ENCODE measurements around the gene EGFR. TPM values are rescaled to one million over a fixed set of nuclear protein-coding genes. Genes with fewer than 3 reads are reported as not detected.

The EGFR gene
- total RNA-seq, 1 experiment from 2014 or later, result not detected

DNA sequence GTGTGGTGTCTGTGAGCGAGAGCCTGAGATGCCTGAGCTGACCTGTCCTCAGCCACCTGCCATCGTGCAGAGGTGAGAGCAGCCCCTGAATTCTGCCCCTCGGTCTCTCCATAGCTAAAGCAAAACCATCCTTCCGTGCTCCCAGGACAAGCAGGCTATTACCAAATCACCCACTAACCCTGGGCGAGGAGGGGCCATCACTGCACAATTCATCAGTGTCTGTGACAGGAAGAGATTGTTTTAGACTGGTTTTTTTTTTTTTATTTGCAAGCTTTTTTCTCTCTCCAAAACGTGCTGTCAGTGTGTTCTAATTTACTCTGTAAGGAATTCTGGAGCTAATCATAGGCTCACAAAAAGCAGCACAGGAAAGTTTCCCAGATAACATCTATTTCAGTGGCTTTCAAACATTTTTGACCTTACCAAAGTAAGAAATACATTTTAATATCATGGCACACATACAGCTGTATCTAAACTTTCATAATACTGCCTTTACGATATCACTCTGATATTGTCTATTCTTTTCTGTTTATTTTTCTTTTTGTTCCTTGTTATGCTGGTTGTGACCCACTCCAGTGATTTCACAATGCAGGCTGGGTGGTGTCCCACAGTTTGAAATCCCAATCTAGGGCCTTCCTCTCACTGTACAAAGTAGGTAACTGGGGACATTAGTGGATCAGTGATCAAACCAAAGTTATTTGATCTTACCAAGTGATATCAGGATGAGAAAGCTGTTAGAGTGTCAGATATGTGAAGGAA is 62.8 kb downstream of the EGFR start:
- Histone ChIP-seq H3K79me2 (ENCODE audit: low read length) (no peaks in the 10 kb centered on the region), H3K4me2 (ENCODE audit: low read depth, low read length, poor library complexity, severe bottlenecking) (no peak overlapping the region), H2AFZ (ENCODE audit: low read length) (no peak overlapping the region), H3K27me3 (ENCODE audit: low read length) (no peaks in the 10 kb centered on the region), H3K4me3 (ENCODE audit: low read length) (no peak overlapping the region), H3K9me2 (replicated peaks; ENCODE audit: insufficient read depth, low read length) (no peaks in the 10 kb centered on the region), H4K20me1 (ENCODE audit: insufficient read depth, low read depth, low read length) (no peaks in the 10 kb centered on the region), H3K9me3 (ENCODE audit: low read length) (no peaks in the 10 kb centered on the region), H3K36me3 (ENCODE audit: insufficient read depth, low read length) (no peaks in the 10 kb centered on the region), H3K27ac (ENCODE audit: low read length) (no peak overlapping the region), H3K4me1 (ENCODE audit: low read length) (peaks cover 58% of the 10 kb centered on the region), H3K9ac (ENCODE audit: low read length) (no peak overlapping the region)
- no peak for DNase-seq

DNA sequence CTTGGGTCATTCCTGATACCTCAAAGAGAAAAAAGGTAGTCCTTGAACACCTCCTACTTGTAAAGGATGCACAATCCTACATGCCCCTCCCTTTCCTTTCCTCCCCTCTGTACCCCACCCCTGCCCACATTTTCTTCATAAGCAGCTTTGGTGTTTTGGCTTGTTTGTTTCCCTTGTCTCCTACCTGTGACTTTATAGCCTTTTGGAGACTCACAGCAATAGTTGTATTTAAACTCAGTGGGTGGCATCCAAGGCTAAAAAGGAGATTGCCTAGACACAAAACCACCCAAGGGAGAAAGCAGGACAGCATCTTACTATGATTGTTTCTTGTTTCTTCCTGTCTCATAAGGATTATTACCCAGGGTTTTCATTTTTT is 63.4 kb downstream of the EGFR start:
- no peaks in the 10 kb centered on the region for H3K36me3 ChIP-seq (ENCODE audit: insufficient read depth, low read length)
- no peak for DNase-seq
- H3K27ac ChIP-seq (ENCODE audit: low read length), result no peak overlapping the region
- H3K9me2 ChIP-seq (replicated peaks; ENCODE audit: insufficient read depth, low read length), result no peaks in the 10 kb centered on the region
- no peak overlapping the region for H3K4me3 ChIP-seq (ENCODE audit: low read length)
- no peak overlapping the region for H3K4me2 ChIP-seq (ENCODE audit: low read depth, low read length, poor library complexity, severe bottlenecking)
- H3K9me3 ChIP-seq (ENCODE audit: low read length), result no peaks in the 10 kb centered on the region
- H3K79me2 ChIP-seq (ENCODE audit: low read length), result no peaks in the 10 kb centered on the region
- peaks cover 64% of the 10 kb centered on the region for H3K4me1 ChIP-seq (ENCODE audit: low read length)
- H3K9ac ChIP-seq (ENCODE audit: low read length), result no peak overlapping the region
- H2AFZ ChIP-seq (ENCODE audit: low read length), result no peak overlapping the region
- no peaks in the 10 kb centered on the region for H4K20me1 ChIP-seq (ENCODE audit: insufficient read depth, low read depth, low read length)
- H3K27me3 ChIP-seq (ENCODE audit: low read length), result no peaks in the 10 kb centered on the region

DNA sequence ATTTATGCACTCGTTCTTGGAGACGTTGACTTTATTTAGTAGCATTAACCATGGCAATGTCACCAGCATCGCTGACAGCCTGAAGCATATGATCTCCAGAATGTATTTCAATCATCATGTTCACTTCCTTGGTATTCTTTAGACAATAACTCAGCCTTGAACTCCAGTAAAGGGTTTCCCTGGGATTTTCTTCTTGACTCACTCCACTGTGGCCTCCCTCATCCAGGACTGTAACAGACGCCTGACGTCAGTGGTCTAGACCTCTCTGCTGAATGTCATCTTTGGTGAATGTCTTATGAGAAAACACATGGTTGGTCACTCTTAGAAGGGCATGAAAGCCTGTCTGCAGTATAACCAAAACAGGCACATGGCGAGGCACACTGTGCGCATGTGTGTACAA is 64.4 kb downstream of the EGFR start:
- H3K27ac ChIP-seq (ENCODE audit: low read length), result no peak overlapping the region
- no peak overlapping the region for H3K4me3 ChIP-seq (ENCODE audit: low read length)
- H3K9me3 ChIP-seq (ENCODE audit: low read length), result no peaks in the 10 kb centered on the region
- no peak for DNase-seq
- H3K9ac ChIP-seq (ENCODE audit: low read length), result no peak overlapping the region
- no peaks in the 10 kb centered on the region for H3K36me3 ChIP-seq (ENCODE audit: insufficient read depth, low read length)
- H4K20me1 ChIP-seq (ENCODE audit: insufficient read depth, low read depth, low read length), result no peaks in the 10 kb centered on the region
- no peak overlapping the region for H3K4me2 ChIP-seq (ENCODE audit: low read depth, low read length, poor library complexity, severe bottlenecking)
- H2AFZ ChIP-seq (ENCODE audit: low read length), result no peak overlapping the region
- no peaks in the 10 kb centered on the region for H3K27me3 ChIP-seq (ENCODE audit: low read length)
- H3K9me2 ChIP-seq (replicated peaks; ENCODE audit: insufficient read depth, low read length), result no peaks in the 10 kb centered on the region
- H3K79me2 ChIP-seq (ENCODE audit: low read length), result no peaks in the 10 kb centered on the region
- H3K4me1 ChIP-seq (ENCODE audit: low read length), result peaks cover 74% of the 10 kb centered on the region

DNA sequence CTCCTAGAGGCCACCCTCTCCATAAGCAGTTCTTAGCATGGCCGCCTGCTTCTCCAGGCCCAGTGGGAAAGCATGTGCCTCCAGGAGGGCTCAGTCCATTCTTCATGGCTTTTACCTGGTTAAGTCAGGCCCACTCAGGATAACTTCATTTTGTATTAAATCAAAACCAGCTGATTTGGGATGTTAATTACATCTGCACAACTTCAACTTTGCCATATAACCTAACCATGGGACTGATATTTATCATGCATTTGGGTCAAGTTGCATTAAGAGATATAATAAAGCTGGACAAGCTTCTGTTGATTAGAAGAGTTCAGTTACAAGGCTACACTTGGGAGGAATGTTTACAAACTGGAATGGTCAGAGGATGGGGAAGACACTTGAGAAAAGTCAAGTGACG is 65.5 kb downstream of the EGFR start:
- no peaks in the 10 kb centered on the region for H3K79me2 ChIP-seq (ENCODE audit: low read length)
- H3K9me2 ChIP-seq (replicated peaks; ENCODE audit: insufficient read depth, low read length), result no peaks in the 10 kb centered on the region
- no peaks in the 10 kb centered on the region for H3K27me3 ChIP-seq (ENCODE audit: low read length)

DNA sequence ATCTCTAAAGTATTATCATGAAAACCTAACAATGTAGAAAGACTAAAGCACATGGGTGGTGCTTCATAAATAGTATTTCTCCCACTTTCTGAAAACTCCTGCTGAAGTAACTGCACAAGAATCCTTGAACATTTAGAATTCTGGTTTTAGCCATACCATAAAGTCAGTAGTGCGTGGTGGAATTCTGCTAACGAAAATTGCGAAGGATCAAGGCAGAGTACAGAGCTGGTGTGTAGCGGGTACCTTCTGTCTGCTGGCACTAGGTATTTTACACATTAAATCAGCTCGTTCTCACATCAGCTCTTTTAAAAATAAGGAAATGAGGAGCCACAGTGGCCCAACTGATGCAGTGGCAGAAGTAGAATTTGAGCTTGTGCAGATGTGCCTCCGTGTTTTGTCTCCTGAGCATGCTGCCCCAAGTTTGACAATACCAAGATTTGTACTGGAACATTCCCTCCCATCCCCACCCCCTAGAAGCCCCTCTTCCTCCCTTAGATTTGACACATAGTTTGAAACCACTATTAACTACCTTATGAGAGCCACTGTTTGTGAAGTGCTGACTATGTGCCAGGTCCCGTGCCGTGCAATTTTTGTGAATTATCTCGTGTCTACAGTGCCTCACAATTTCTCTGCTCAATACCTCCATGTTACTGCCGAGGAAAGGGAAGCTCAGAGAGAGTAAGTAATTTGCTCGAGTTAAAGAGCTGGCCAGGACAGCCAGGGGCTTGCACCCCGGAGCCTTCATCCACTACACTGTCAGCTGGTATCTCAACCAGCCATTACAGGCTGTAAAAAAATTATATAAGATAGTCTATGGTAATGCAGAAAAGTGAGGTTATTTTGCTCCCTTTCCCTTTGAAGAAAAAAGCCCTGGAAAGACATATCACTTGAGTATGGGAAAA is 66.9 kb downstream of the EGFR start:
- H3K9ac ChIP-seq (ENCODE audit: low read length), result peak overlapping the region; percentile 49
- peak overlapping the region; percentile 79 for H3K4me2 ChIP-seq (ENCODE audit: low read depth, low read length, poor library complexity, severe bottlenecking)
- peak; percentile 74 for DNase-seq
- no peaks in the 10 kb centered on the region for H3K27me3 ChIP-seq (ENCODE audit: low read length)
- no peaks in the 10 kb centered on the region for H3K79me2 ChIP-seq (ENCODE audit: low read length)
- H2AFZ ChIP-seq (ENCODE audit: low read length), result peak overlapping the region; percentile 40; the same call in 1 of the 2 replicates
- H3K9me2 ChIP-seq (replicated peaks; ENCODE audit: insufficient read depth, low read length), result no peaks in the 10 kb centered on the region
- no peaks in the 10 kb centered on the region for H4K20me1 ChIP-seq (ENCODE audit: insufficient read depth, low read depth, low read length)
- H3K9me3 ChIP-seq (ENCODE audit: low read length), result no peaks in the 10 kb centered on the region
- no peaks in the 10 kb centered on the region for H3K36me3 ChIP-seq (ENCODE audit: insufficient read depth, low read length)
- peaks cover 56% of the 10 kb centered on the region for H3K4me1 ChIP-seq (ENCODE audit: low read length)
- peak overlapping the region; percentile 38 for H3K4me3 ChIP-seq (ENCODE audit: low read length)
- peak overlapping the region; percentile 96 for H3K27ac ChIP-seq (ENCODE audit: low read length)

More for the DNA sequence above, 65.5 kb downstream of the EGFR start:
- Histone ChIP-seq H3K4me2 (ENCODE audit: low read depth, low read length, poor library complexity, severe bottlenecking) (no peak overlapping the region), H3K9ac (ENCODE audit: low read length) (no peak overlapping the region), H3K4me3 (ENCODE audit: low read length) (no peak overlapping the region), H3K36me3 (ENCODE audit: insufficient read depth, low read length) (no peaks in the 10 kb centered on the region), H4K20me1 (ENCODE audit: insufficient read depth, low read depth, low read length) (no peaks in the 10 kb centered on the region), H3K27ac (ENCODE audit: low read length) (no peak overlapping the region), H3K9me3 (ENCODE audit: low read length) (no peaks in the 10 kb centered on the region), H3K4me1 (ENCODE audit: low read length) (peaks cover 69% of the 10 kb centered on the region), H2AFZ (ENCODE audit: low read length) (no peak overlapping the region)
- DNase-seq, result no peak

DNA sequence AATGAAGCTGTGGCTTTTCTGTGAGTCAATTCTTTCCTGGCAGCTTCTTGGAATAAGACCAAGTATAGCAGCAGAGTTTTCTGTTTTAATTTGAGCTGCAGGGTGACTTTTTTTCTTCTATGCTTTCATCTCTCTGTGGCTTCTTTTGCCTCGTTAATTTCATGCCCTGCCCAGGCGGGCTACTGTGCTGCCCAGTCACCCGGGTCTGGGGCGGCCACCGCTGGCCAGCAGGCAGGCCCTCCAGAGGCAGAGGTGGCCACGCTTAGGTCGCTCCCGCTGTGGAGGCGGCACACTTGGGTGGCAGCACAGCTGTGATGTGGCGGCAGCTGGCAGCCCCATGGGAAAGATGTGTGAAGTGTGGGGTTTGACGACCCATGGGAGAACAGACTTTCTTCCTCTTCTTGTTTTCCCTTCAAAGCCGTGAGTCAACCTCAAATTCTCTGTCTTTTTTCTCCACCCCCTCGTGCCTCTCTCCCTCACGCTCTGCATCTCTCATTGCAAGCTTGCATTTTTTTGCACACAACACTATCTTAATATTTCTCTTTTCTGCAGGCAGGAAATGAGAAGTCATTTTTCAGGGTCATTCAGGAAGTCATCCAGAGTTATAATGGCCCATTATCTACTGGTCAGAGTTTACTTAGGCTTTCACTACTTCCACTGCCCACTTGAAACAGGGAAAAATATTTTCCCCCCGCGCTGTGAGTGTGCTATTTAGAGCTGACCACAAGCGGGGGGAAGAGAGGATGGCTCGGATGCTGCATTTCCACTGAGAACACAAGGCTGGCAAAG is 67.8 kb downstream of the EGFR start:
- Histone ChIP-seq H3K36me3 (ENCODE audit: insufficient read depth, low read length) (no peaks in the 10 kb centered on the region), H3K4me1 (ENCODE audit: low read length) (peaks cover 54% of the 10 kb centered on the region), H3K9me3 (ENCODE audit: low read length) (no peaks in the 10 kb centered on the region), H3K27me3 (ENCODE audit: low read length) (no peaks in the 10 kb centered on the region), H3K4me2 (ENCODE audit: low read depth, low read length, poor library complexity, severe bottlenecking) (peak overlapping the region; percentile 79), H4K20me1 (ENCODE audit: insufficient read depth, low read depth, low read length) (no peaks in the 10 kb centered on the region), H3K79me2 (ENCODE audit: low read length) (no peaks in the 10 kb centered on the region), H2AFZ (ENCODE audit: low read length) (no peak overlapping the region), H3K9ac (ENCODE audit: low read length) (peak overlapping the region; percentile 63), H3K4me3 (ENCODE audit: low read length) (peak overlapping the region; percentile 63), H3K27ac (ENCODE audit: low read length) (peak overlapping the region; percentile 96), H3K9me2 (replicated peaks; ENCODE audit: insufficient read depth, low read length) (no peaks in the 10 kb centered on the region)
- DNase-seq, result peak; percentile 93

DNA sequence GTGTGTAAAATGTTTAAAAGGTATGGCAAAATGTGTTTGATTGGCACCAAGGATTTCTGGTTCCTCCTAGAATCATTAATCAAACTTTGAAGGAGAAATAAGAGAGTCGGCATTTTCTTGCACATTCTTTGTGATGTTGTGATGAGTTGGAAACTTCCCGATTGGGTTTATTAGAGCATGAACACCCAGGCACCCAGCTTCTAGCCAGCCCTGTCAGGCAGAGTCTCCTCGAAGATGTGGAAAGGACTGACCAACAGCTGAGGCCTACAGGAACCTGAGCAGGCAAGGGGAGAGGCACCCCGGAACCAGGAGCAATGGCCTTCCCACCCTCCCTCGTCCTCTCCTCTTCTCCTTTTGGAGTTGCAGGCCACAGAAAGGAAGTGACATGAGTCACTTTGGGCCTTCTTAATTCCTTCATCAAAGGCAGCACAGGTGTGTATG is 68.7 kb downstream of the EGFR start:
- Histone ChIP-seq H3K9ac (ENCODE audit: low read length) (peak overlapping the region; percentile 63), H3K4me1 (ENCODE audit: low read length) (peaks cover 56% of the 10 kb centered on the region), H4K20me1 (ENCODE audit: insufficient read depth, low read depth, low read length) (no peaks in the 10 kb centered on the region), H2AFZ (ENCODE audit: low read length) (peak overlapping the region; percentile 78), H3K79me2 (ENCODE audit: low read length) (no peaks in the 10 kb centered on the region), H3K4me2 (ENCODE audit: low read depth, low read length, poor library complexity, severe bottlenecking) (peak overlapping the region; percentile 79), H3K27me3 (ENCODE audit: low read length) (no peaks in the 10 kb centered on the region), H3K4me3 (ENCODE audit: low read length) (peak overlapping the region; percentile 63), H3K27ac (ENCODE audit: low read length) (peak overlapping the region; percentile 96), H3K9me3 (ENCODE audit: low read length) (no peaks in the 10 kb centered on the region), H3K9me2 (replicated peaks; ENCODE audit: insufficient read depth, low read length) (no peaks in the 10 kb centered on the region), H3K36me3 (ENCODE audit: insufficient read depth, low read length) (no peaks in the 10 kb centered on the region)
- DNase-seq, result no peak
